Measurements from ENCODE around the gene C20orf144. TPM values are rescaled to one million over a fixed set of nuclear protein-coding genes. Genes with fewer than 3 reads are reported as not detected.

The C20orf144 gene
- total RNA-seq, 1 experiment from 2014 or later = not detected

- DNase-seq (ENCODE audit: low read depth, low spot score) = no peak
- in situ Hi-C loops (cut with HindIII; ENCODE audit: low pct_unique_long_range_greater_than_20kb, low sequenced_read_pairs) = no loop called here
Observed at GRCh38 chr20:33701629-33702450, 39.7 kb downstream of the C20orf144 start.

- no peak for DNase-seq (ENCODE audit: low read depth, low spot score)
- in situ Hi-C loops (cut with HindIII; ENCODE audit: low pct_unique_long_range_greater_than_20kb, low sequenced_read_pairs) = no loop called here
Observed at GRCh38 chr20:33702861-33703260, 40.7 kb downstream of the C20orf144 start.

- in situ Hi-C loops (cut with HindIII; ENCODE audit: low pct_unique_long_range_greater_than_20kb, low sequenced_read_pairs) = no loop called here
Observed at GRCh38 chr20:33703498-33704137, 41.5 kb downstream of the C20orf144 start.

GRCh38 chr20:33704197-33704924 lies 42.2 kb downstream of the C20orf144 start:
- in situ Hi-C loops (cut with HindIII; ENCODE audit: low pct_unique_long_range_greater_than_20kb, low sequenced_read_pairs) = no loop called here
- no peak for DNase-seq (ENCODE audit: low read depth, low spot score)

More at GRCh38 chr20:33703498-33704137, 41.5 kb downstream of the C20orf144 start:
- DNase-seq (ENCODE audit: low read depth, low spot score) = no peak

GRCh38 chr20:33707668-33708067 lies 45.5 kb downstream of the C20orf144 start:
- in situ Hi-C loops (cut with HindIII; ENCODE audit: low pct_unique_long_range_greater_than_20kb, low sequenced_read_pairs) = no loop called here
- no peak for DNase-seq (ENCODE audit: low read depth, low spot score)

GRCh38 chr20:33709398-33709797 lies 47.3 kb downstream of the C20orf144 start:
- DNase-seq (ENCODE audit: low read depth, low spot score) = no peak
- in situ Hi-C loops (cut with HindIII; ENCODE audit: low pct_unique_long_range_greater_than_20kb, low sequenced_read_pairs) = no loop called here

GRCh38 chr20:33709905-33710541 lies 47.9 kb downstream of the C20orf144 start:
- in situ Hi-C loops (cut with HindIII; ENCODE audit: low pct_unique_long_range_greater_than_20kb, low sequenced_read_pairs) = no loop called here
- DNase-seq (ENCODE audit: low read depth, low spot score) = no peak

GRCh38 chr20:33710681-33711445 lies 48.7 kb downstream of the C20orf144 start:
- in situ Hi-C loops (cut with HindIII; ENCODE audit: low pct_unique_long_range_greater_than_20kb, low sequenced_read_pairs) = no loop called here
- no peak for DNase-seq (ENCODE audit: low read depth, low spot score)

- in situ Hi-C loops (cut with HindIII; ENCODE audit: low pct_unique_long_range_greater_than_20kb, low sequenced_read_pairs) = no loop called here
- DNase-seq (ENCODE audit: low read depth, low spot score) = no peak
Observed at GRCh38 chr20:33711446-33711738, 49.3 kb downstream of the C20orf144 start.

Other genes starting within 250 kb of the C20orf144 start
- gene SNTA1, start 218.6 kb upstream of the C20orf144 start, total RNA-seq (2014; rRNA removed; shearing (Covaris generic)) = 34.4 and 35.5 TPM in 2 replicates
- 6.0 and 6.3 TPM in 2 replicates for gene CBFA2T2, start 172.2 kb upstream of the C20orf144 start, total RNA-seq (2014; rRNA removed; shearing (Covaris generic))
- gene ACTL10, start 4.6 kb downstream of the C20orf144 start, total RNA-seq (2014; rRNA removed; shearing (Covaris generic)) = not detected in 2 replicates
- gene NECAB3, start 12.1 kb downstream of the C20orf144 start, total RNA-seq (2014; rRNA removed; shearing (Covaris generic)) = 63.1 and 78.9 TPM in 2 replicates
- 16.7 and 18.9 TPM in 2 replicates for gene E2F1, start 24.1 kb downstream of the C20orf144 start, total RNA-seq (2014; rRNA removed; shearing (Covaris generic))
- 10.0 and 11.5 TPM in 2 replicates for gene PXMP4, start 58.0 kb downstream of the C20orf144 start, total RNA-seq (2014; rRNA removed; shearing (Covaris generic))
- 1.6 and 1.7 TPM in 2 replicates for gene ZNF341, start 69.7 kb downstream of the C20orf144 start, total RNA-seq (2014; rRNA removed; shearing (Covaris generic))
- gene CHMP4B, start 149.0 kb downstream of the C20orf144 start, total RNA-seq (2014; rRNA removed; shearing (Covaris generic)) = 28.4 and 34.3 TPM in 2 replicates

Measured in SK-MEL-5 (cell line).